IMR-90 (cell line): ENCODE data around the gene EDARADD. TPM values are rescaled to one million over a fixed set of nuclear protein-coding genes. Genes with fewer than 3 reads are reported as not detected.

ENCODE experiments used
- ATAC-seq: fragments of 200-7000 bp; cut with Tn5 transposase; 2 replicates; pipeline ENCODE4 v1.9.1; 2020; ENCODE audit warnings: low read depth, mild to moderate bottlenecking, moderate library complexity
- BruUV-seq: library from RNA; stranded (reverse); fragments of 400-500 nt; replicated peaks from 2 replicates; lab custom pipeline; 2021; lab: Mats Ljungman, UMichigan
- CTCF ChIA-PET: fragments of 300-600 bp; formaldehyde crosslinking; extraction: SDS; loops from one replicate; lab custom pipeline; 2021; ENCODE audit warnings: antibody characterized with exemption; lab: Yijun Ruan, JAX
- POLR2A ChIA-PET: fragments of 300-600 bp; sonication (Branson Sonifier 250); formaldehyde crosslinking; loops from one replicate; lab custom pipeline; 2022; ENCODE audit warnings: antibody characterized with exemption; ENCODE audit not compliant: unreplicated experiment; lab: Charles Lee
- DNase-seq: peaks from one replicate; pipeline ENCODE4 v3.0.0; 2013
- H2AFZ ChIP-seq: replicated peaks from 2 replicates; pipeline ENCODE3; 2013; ENCODE audit warnings: low read length, mild to moderate bottlenecking; ENCODE audit not compliant: poor library complexity
- H2AK5ac ChIP-seq: 2 replicates; pipeline ENCODE4 v1.6.1; 2013; ENCODE audit warnings: low read depth, low read length, inconsistent platforms
- H2AK9ac ChIP-seq: replicated peaks from 2 replicates; pipeline ENCODE3; 2013; ENCODE audit warnings: mild to moderate bottlenecking, low read depth, low read length, moderate library complexity; ENCODE audit not compliant: poor library complexity
- H2BK120ac ChIP-seq: 2 replicates; pipeline ENCODE4 v1.6.1; 2013; ENCODE audit warnings: low read depth, low read length, inconsistent platforms
- H2BK15ac ChIP-seq: 3 replicates; pipeline ENCODE4 v1.6.1; 2013; ENCODE audit warnings: low read depth, low read length, inconsistent platforms
- H2BK20ac ChIP-seq: 2 replicates; pipeline ENCODE4 v1.6.1; 2013; ENCODE audit warnings: low read depth, mild to moderate bottlenecking, inconsistent platforms, low read length, moderate library complexity
- H2BK5ac ChIP-seq: 2 replicates; pipeline ENCODE4 v1.6.1; 2013; ENCODE audit warnings: mild to moderate bottlenecking, low read depth, low read length, inconsistent platforms; ENCODE audit not compliant: poor library complexity, severe bottlenecking
- H3K14ac ChIP-seq: replicated peaks from 2 replicates; pipeline ENCODE4 v1.6.1; 2013; ENCODE audit warnings: low read depth, low read length, inconsistent platforms
- H3K18ac ChIP-seq: 2 replicates; pipeline ENCODE4 v1.6.1; 2013; ENCODE audit warnings: low read depth, low read length, control low read depth
- H3K23ac ChIP-seq: 2 replicates; pipeline ENCODE4 v1.6.1; 2013; ENCODE audit warnings: low read depth, low read length, inconsistent platforms
- H3K27ac ChIP-seq: 2 replicates; pipeline ENCODE4 v1.5.1; 2013; ENCODE audit warnings: mild to moderate bottlenecking, control low read depth, low read length; ENCODE audit not compliant: insufficient read depth
- H3K27me3 ChIP-seq: 2 replicates; pipeline ENCODE4 v1.6.1; 2013; ENCODE audit warnings: low read length; ENCODE audit not compliant: control insufficient read depth, insufficient read depth
- H3K36me3 ChIP-seq: 2 replicates; pipeline ENCODE4 v1.6.1; 2013; ENCODE audit warnings: low read length, mixed read lengths; ENCODE audit not compliant: control insufficient read depth, insufficient read depth
- H3K4ac ChIP-seq: 2 replicates; pipeline ENCODE4 v1.6.1; 2013; ENCODE audit warnings: low read depth, low read length, inconsistent platforms
- H3K4me1 ChIP-seq: 2 replicates; pipeline ENCODE4 v1.6.1; 2013; ENCODE audit warnings: low read length, mixed read lengths; ENCODE audit not compliant: control insufficient read depth, insufficient read depth
- H3K4me2 ChIP-seq: 2 replicates; pipeline ENCODE4 v1.6.1; 2013; ENCODE audit warnings: low read depth, mild to moderate bottlenecking, control low read depth, low read length, moderate library complexity
- H3K4me3 ChIP-seq: 2 replicates; pipeline ENCODE4 v1.5.1; 2013; ENCODE audit warnings: low read depth, mild to moderate bottlenecking, control low read depth, low read length, moderate library complexity; ENCODE audit not compliant: insufficient read depth
- H3K56ac ChIP-seq: 2 replicates; pipeline ENCODE4 v1.6.1; 2013; ENCODE audit warnings: low read length, inconsistent platforms; ENCODE audit not compliant: insufficient read depth; ENCODE audit errors: extremely low read depth
- H3K79me1 ChIP-seq, 2 experiments: 2 replicates each; pipeline ENCODE4 v1.6.1; 2013; ENCODE audit warnings: low read length in 2 of 2, inconsistent platforms in 1 of 2, low read depth in 1 of 2
- H3K9ac ChIP-seq: 2 replicates; pipeline ENCODE4 v1.6.1; 2013; ENCODE audit warnings: low read depth, low read length, control low read depth
- H3K9me1 ChIP-seq: 2 replicates; pipeline ENCODE4 v1.6.1; 2013; ENCODE audit warnings: low read length, inconsistent platforms; ENCODE audit not compliant: insufficient read depth
- H3K9me3 ChIP-seq: 2 replicates; pipeline ENCODE4 v1.6.1; 2013; ENCODE audit warnings: low read length; ENCODE audit not compliant: control insufficient read depth, insufficient read depth
- H4K20me1 ChIP-seq: 2 replicates; pipeline ENCODE4 v1.6.1; 2013; ENCODE audit warnings: low read length, inconsistent platforms; ENCODE audit not compliant: insufficient read depth
- H4K5ac ChIP-seq: 2 replicates; pipeline ENCODE4 v1.6.1; 2013; ENCODE audit warnings: mild to moderate bottlenecking, low read depth, low read length, control low read depth
- H4K8ac ChIP-seq, 2 experiments: 2 replicates each; pipeline ENCODE4 v1.6.1; 2013; ENCODE audit warnings: low read depth in 2 of 2, low read length in 2 of 2, control low read depth in 1 of 2, inconsistent platforms in 1 of 2
- H4K91ac ChIP-seq: 2 replicates; pipeline ENCODE4 v1.6.1; 2013; ENCODE audit warnings: low read depth, low read length, inconsistent platforms; ENCODE audit not compliant: insufficient read depth
- BHLHE40 ChIP-seq: fragments of 150-350 bp; IDR thresholded peaks from 2 replicates; pipeline ENCODE4 v1.6.1; 2016; ENCODE audit warnings: mild to moderate bottlenecking, low read depth, low read length
- CEBPB ChIP-seq: IDR thresholded peaks from 2 replicates; pipeline ENCODE4 v1.6.1; 2012; ENCODE audit warnings: low read depth, low read length, improper control_type of control experiment
- CHD1 ChIP-seq: IDR thresholded peaks from 2 replicates; pipeline ENCODE4 v1.6.1; 2012; ENCODE audit warnings: low read depth, low read length, improper control_type of control experiment
- FOS ChIP-seq: fragments of 150-350 bp; IDR thresholded peaks from 2 replicates; pipeline ENCODE4 v1.6.1; 2016; ENCODE audit warnings: low read depth, low read length
- MAFK ChIP-seq: IDR thresholded peaks from 2 replicates; pipeline ENCODE4 v1.6.1; 2012; ENCODE audit warnings: low read depth, low read length, improper control_type of control experiment
- MAZ ChIP-seq: IDR thresholded peaks from 2 replicates; pipeline ENCODE4 v1.6.1; 2012; ENCODE audit warnings: low read depth, mild to moderate bottlenecking, low read length, improper control_type of control experiment, moderate library complexity, borderline replicate concordance
- MXI1 ChIP-seq: IDR thresholded peaks from 2 replicates; pipeline ENCODE4 v1.6.1; 2012; ENCODE audit warnings: low read depth, mild to moderate bottlenecking, low read length, moderate library complexity, borderline replicate concordance
- NFE2L2 ChIP-seq: fragments of 150-350 bp; IDR thresholded peaks from 2 replicates; pipeline ENCODE4 v1.6.1; 2016; ENCODE audit warnings: low read depth, mild to moderate bottlenecking, low read length
- POLR2A ChIP-seq: IDR thresholded peaks from 2 replicates; pipeline ENCODE4 v1.6.1; 2012; ENCODE audit warnings: mild to moderate bottlenecking, low read depth, low read length
- RAD21 ChIP-seq: IDR thresholded peaks from 2 replicates; pipeline ENCODE4 v1.6.1; 2012; ENCODE audit warnings: low read length, improper control_type of control experiment
- RCOR1 ChIP-seq: IDR thresholded peaks from 2 replicates; pipeline ENCODE4 v1.6.1; 2012; ENCODE audit warnings: mild to moderate bottlenecking, low read length, improper control_type of control experiment; ENCODE audit not compliant: insufficient replicate concordance
- RFX5 ChIP-seq: IDR thresholded peaks from 2 replicates; pipeline ENCODE4 v1.8.0; 2012; ENCODE audit warnings: low read depth, mild to moderate bottlenecking, low read length, moderate library complexity
- SMC3 ChIP-seq: fragments of 150-350 bp; IDR thresholded peaks from 2 replicates; pipeline ENCODE4 v1.6.1; 2016; ENCODE audit warnings: low read depth, mild to moderate bottlenecking, antibody characterized with exemption, low read length, moderate library complexity
- WGBS, 2 experiments: methylation state at CpG; one replicate each; pipeline versions ENCODE4 v1.1.5 to v1.1.7; 2013; ENCODE audit warnings: missing lambda C conversion rate in 2 of 2; ENCODE audit not compliant: insufficient read length in 1 of 2; ENCODE audit errors: extremely low coverage in 2 of 2; 5-methylcytosine and 5-hydroxymethylcytosine counted together
- dilution Hi-C: fragments of 300-500 bp; cut with HindIII; formaldehyde crosslinking; loops from one replicate; pipeline ENCODE4 v1.14.3; 2018; ENCODE audit warnings: low sequenced_read_pairs; ENCODE audit not compliant: unreplicated experiment
- in situ Hi-C: fragments of 300-500 bp; cut with MboI; formaldehyde crosslinking; loops from 3 replicates; pipeline ENCODE4 v1.14.3; 2019; ENCODE audit warnings: low sequenced_read_pairs, inconsistent platforms, mixed read lengths
- intact Hi-C: fragments of 100-400 bp; cut with micrococcal nuclease; formaldehyde crosslinking; loops from 2 replicates; pipeline ENCODE4 v1.10.0; 2022
- polyA plus RNA-seq, 3 experiments: library from polyadenylated mRNA; depleted of rRNA; stranded (reverse); fragments of >200 nt; gene quantifications; 2 replicates each; pipeline ENCODE4 v1.2.3, GENCODE V29; 2012; ENCODE audit warnings: low replicate concordance in 1 of 3
- total RNA-seq: library from RNA; depleted of rRNA; stranded (reverse); fragments of >200 nt; gene quantifications from 2 replicates; pipeline ENCODE4 v1.2.3, GENCODE V29; 2012
- TF ChIP-seq, protein P1 (sequence below): fragments of 150-350 bp; IDR thresholded peaks from 2 replicates; pipeline ENCODE4 v1.6.1; 2017; ENCODE audit warnings: mild to moderate bottlenecking, antibody characterized with exemption, low read length, low read depth
- TF ChIP-seq, protein P2 (sequence below): fragments of 150-350 bp; IDR thresholded peaks from 2 replicates; pipeline ENCODE4 v1.6.1; 2016; ENCODE audit warnings: low read depth, mild to moderate bottlenecking, low read length, moderate library complexity, borderline replicate concordance
- TF ChIP-seq, protein P3 (sequence below): conservative IDR thresholded peaks from 2 replicates; pipeline ENCODE4 v1.5.1; 2012; ENCODE audit warnings: mild to moderate bottlenecking, low read depth, low read length, improper control_type of control experiment

The EDARADD gene
- total and polyA plus RNA-seq, 2 of the 4 experiments (the other 2 are of a cell fraction), result not detected

DNA sequence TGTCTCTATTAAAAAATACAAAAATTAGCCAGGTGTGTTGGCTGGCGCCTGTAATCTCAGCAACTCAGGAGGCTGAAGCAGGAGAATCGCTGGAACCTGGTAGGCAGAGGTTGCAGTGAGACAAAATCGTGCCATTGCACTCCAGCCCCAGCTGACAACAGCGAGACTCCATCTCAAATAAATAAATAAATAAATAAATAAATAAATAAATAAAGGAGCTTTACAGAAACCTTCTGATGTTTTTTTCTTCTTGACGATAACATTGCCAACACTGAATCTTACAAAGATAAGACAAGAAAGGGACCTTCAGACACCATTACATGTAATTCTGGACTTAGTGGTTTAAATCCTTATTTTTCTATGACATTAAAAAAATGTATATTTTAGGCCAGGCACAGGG is 81.9 kb downstream of the EDARADD start:
- TF ChIP-seq, protein P1, sequence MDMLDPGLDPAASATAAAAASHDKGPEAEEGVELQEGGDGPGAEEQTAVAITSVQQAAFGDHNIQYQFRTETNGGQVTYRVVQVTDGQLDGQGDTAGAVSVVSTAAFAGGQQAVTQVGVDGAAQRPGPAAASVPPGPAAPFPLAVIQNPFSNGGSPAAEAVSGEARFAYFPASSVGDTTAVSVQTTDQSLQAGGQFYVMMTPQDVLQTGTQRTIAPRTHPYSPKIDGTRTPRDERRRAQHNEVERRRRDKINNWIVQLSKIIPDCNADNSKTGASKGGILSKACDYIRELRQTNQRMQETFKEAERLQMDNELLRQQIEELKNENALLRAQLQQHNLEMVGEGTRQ, result no peak
- TF ChIP-seq FOS (no peak), NFE2L2 (no peak), SMC3 (no peak), BHLHE40 (no peak), POLR2A (no peak), RCOR1 (no peak), RAD21 (no peak), MAFK (no peak), MXI1 (no peak), CHD1 (no peak), CEBPB (no peak), MAZ (no peak), RFX5 (no peak)
- TF ChIP-seq, protein P2, sequence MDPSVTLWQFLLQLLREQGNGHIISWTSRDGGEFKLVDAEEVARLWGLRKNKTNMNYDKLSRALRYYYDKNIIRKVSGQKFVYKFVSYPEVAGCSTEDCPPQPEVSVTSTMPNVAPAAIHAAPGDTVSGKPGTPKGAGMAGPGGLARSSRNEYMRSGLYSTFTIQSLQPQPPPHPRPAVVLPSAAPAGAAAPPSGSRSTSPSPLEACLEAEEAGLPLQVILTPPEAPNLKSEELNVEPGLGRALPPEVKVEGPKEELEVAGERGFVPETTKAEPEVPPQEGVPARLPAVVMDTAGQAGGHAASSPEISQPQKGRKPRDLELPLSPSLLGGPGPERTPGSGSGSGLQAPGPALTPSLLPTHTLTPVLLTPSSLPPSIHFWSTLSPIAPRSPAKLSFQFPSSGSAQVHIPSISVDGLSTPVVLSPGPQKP, result no peak
- TF ChIP-seq, protein P3, sequence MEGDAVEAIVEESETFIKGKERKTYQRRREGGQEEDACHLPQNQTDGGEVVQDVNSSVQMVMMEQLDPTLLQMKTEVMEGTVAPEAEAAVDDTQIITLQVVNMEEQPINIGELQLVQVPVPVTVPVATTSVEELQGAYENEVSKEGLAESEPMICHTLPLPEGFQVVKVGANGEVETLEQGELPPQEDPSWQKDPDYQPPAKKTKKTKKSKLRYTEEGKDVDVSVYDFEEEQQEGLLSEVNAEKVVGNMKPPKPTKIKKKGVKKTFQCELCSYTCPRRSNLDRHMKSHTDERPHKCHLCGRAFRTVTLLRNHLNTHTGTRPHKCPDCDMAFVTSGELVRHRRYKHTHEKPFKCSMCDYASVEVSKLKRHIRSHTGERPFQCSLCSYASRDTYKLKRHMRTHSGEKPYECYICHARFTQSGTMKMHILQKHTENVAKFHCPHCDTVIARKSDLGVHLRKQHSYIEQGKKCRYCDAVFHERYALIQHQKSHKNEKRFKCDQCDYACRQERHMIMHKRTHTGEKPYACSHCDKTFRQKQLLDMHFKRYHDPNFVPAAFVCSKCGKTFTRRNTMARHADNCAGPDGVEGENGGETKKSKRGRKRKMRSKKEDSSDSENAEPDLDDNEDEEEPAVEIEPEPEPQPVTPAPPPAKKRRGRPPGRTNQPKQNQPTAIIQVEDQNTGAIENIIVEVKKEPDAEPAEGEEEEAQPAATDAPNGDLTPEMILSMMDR, result no peak
- Histone ChIP-seq H3K14ac (no peak overlapping the region), H3K9me3 (no peaks in the 10 kb centered on the region), H2BK5ac (no peak overlapping the region), H2AFZ (no peak overlapping the region), H3K56ac (no peak overlapping the region), H3K27ac (no peak overlapping the region), H3K4me1 (no peaks in the 10 kb centered on the region), H3K9ac (no peak overlapping the region), H4K91ac (no peak overlapping the region), H3K36me3 (no peaks in the 10 kb centered on the region), H2AK9ac (no peak overlapping the region), H4K5ac (no peak overlapping the region), H3K18ac (no peak overlapping the region), H4K20me1 (no peaks in the 10 kb centered on the region), H2BK15ac (no peak overlapping the region), H4K8ac (no peak overlapping the region), H3K4ac (no peak overlapping the region), H3K79me1 (no peaks in the 10 kb centered on the region), H3K4me2 (no peak overlapping the region), H3K23ac (no peak overlapping the region), H2BK20ac (no peak overlapping the region), H3K9me1 (no peaks in the 10 kb centered on the region), H3K27me3 (peaks cover 4% of the 10 kb centered on the region; the same call in 1 of the 2 replicates), H2AK5ac (no peak overlapping the region), H3K4me3 (no peak overlapping the region), H2BK120ac (no peak overlapping the region)
- no peak for DNase-seq
- intact Hi-C loops, result no loop called here
- in situ Hi-C loops, result no loop called here
- dilution Hi-C loops, result no loop called here
- no peak for ATAC-seq
- WGBS, 2 experiments, result no CpG with 5 or more reads among the region's 5 CpGs
- ChIA-PET POLR2A (no interaction called here), CTCF (interaction anchor here (0.7 kb wide), 1 partner anchor 366 kb away, joined by 3 read pairs; no protein-coding TSS in a partner anchor)
- no TSS peak for BruUV-seq
